OCI-M2 (cell line): ENCODE data around the gene NUP88.
"Not testable (repeated sequence)": the region's sequence is repeated elsewhere in the genome, so short reads cannot be mapped to it uniquely, and the experiment has no call there.

Experiments used
- DNase-seq: peaks from one replicate; lab custom pipeline; 2025; ENCODE audit not compliant: unreplicated experiment; lab: John Stamatoyannopoulos, UW

Gene NUP88

DNA sequence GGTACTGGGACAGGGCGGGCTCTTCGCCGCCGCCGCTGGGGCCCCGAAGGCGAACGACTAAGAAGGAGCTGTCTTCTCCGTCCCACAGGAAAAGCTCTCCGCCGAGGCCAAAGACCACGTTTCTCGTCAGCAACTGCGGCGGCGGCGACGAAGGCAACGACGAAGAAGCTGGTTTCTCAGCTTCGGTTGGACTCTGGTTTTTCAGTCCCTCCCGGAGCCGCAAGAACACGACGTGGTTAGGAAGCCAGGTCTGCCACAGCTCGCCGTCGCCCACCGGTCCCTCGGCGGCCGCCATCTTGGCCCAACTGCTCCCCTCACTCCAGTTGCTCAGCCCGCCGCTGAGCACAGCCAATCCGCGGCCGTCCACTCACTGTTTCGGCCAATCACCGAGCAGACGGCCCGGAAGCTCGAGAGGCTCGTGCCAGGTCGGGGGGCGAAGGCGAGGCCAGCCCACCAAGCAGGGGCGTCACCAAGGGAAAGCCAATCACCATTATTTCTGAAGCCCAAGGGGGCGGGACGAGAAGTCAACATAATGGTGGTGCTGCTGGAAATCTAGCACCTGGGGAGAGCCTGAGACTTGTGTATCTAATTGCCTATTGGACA lies at the start of gene NUP88:
Gene NUP88, minus strand, starts transcription at position 307 of the 603 bp plus-strand sequence. Its CDS starts 12 bp downstream, at position 295.
- peak; percentile 75 for DNase-seq

GRCh38 chr17:5468075-5468473 lies 48.6 kb upstream of the NUP88 start:
- DNase-seq: no peak

GRCh38 chr17:5467416-5467815 lies 48.0 kb upstream of the NUP88 start:
- DNase-seq: no peak

DNA sequence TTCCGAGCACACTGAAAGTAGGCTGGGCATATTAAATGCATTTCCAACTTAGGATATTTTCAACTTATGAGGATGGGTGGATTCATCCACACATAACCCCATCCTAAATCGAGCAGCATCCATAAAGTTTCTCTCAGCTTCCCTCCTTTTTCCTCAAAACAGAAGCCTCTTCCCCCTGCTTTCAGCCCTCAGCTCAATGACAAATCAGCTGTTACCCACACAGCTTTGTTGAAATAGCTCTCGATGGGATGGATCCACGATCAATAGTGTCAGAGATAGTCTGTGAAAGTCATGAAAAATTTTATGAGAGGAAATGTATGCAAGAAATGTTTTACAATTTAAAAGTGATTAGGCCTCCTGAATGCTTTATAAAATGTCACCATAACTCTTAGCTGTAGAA lies 46.8 kb upstream of the NUP88 start:
- DNase-seq: no peak

DNA sequence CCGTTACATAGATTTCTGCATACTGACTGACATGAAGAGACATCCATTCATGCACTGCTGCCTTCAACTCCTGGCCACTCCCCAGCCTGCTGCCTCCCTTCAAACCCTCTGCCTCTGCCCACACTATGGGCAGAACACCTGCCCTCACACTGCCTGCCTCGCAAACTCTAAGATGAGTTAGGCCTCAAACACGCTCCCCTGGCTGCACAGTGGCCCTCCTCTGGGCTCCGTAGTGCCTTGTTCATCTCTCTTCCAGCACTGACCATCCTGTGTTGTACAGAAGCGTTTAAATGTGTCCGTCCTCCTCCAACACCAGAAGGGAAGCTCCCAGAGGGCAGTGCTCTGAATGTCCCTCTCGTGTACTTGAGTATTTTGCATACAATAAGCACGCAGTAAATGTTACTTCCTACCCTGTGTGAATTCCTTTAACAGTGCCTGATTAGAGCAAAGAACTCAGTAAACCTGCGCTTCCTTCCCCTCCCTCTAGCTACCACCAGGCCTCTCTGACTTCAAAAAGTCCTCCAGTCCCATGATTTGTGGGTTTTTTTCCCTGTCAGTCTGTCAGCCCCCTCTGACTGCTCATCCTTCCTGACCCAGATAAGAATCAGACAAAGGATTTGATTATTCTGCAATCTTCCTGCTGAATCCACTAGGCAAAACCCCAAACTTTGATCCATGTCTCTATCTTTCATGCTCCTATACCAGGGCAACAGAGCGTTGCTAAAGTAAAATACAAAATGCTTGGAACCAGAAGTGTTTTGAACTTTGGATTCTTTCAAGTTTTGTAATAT lies 45.5 kb upstream of the NUP88 start:
- DNase-seq: no peak

GRCh38 chr17:5446786-5447185 lies 27.3 kb upstream of the NUP88 start:
- no peak for DNase-seq

DNA sequence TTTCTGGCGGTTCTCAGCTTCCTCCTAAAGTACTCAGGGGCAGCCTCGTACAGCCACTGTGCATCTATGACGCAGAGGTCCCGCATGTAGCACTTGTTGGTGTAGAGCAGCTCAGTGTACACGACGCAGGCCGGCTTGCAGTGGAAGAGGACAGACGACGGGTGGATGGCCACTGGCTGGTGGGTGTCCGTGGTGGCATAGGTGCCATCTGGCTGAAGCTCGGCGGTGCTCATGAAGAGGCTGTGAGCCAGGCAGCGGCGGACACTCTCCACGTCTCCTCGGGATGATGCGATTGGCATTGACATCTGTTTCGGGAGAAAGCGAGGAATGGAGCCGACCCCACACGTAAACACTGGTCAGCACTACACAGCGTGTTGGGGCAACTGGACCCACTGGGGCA lies 24.7 kb upstream of the NUP88 start:
- DNase-seq: no peak

DNA sequence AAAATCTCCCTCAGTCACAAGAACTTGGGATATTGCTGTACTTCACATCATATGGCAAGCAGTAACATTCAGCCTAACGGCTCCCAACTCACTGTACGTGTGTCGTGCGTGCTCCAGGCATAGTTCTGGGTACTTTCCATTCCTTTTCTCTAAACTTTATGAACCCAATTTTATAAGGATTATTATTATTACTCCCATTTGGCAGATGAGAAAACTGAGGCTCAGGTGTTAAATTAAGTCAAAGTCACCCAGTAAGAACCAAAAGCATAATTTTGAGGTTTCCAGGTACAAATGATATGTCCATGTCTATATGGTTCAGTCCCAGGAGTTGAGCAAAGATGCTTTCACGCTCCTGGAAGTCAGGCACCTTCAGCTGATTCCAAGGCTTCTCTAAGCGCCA lies 24.3 kb upstream of the NUP88 start:
- no peak for DNase-seq

DNA sequence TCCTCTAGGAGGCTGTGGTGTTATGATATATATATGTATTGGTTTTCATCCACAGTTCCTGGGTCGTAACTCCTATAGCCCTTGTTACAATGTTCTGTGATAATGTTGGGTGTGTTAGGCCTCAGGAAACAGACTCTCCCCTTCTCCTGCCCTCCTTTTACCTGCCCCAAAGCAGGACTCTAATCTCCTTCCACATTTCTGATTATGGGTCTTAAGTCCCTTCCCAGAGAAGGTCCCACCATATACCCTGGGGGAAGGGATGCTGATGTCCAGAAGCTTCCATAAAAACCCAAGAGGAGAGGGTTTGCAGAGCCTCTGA lies 19.9 kb upstream of the NUP88 start:
- DNase-seq: no peak

GRCh38 chr17:5438716-5439445 lies 19.4 kb upstream of the NUP88 start, which contains the start of gene C1QBP:
TSS of gene C1QBP (minus strand) at chr17:5439155. CDS start at chr17:5439073, 82 bp downstream.
- DNase-seq: peak; percentile 90

DNA sequence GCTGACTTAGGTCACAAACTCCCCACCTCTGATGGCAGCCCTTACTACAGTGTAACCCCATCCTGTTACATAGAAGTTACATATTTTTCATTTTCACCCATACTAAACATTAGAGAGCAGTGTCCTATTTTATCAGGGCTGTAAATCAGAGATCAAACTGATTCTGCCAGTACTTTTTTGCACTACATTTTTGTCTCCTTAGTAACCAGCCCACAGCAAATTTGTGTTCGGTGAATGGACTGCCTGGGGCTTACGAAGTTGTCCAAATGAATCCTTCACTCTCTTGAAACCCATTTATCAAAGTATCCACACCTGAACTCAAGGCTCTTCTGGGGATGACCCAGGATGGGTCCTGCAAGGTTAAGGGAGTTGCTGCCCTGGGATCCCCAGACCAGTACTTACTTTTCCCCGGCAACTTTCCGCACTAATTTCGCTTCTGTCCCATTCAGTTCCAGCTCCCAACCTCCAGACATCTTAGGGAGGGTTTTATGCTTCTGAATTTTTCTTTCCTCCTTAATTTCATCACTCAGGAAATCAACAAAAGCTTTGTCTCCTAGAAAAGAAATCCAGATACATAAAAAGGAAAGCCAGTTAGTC lies 18.4 kb upstream of the NUP88 start:
- DNase-seq: no peak

DNA sequence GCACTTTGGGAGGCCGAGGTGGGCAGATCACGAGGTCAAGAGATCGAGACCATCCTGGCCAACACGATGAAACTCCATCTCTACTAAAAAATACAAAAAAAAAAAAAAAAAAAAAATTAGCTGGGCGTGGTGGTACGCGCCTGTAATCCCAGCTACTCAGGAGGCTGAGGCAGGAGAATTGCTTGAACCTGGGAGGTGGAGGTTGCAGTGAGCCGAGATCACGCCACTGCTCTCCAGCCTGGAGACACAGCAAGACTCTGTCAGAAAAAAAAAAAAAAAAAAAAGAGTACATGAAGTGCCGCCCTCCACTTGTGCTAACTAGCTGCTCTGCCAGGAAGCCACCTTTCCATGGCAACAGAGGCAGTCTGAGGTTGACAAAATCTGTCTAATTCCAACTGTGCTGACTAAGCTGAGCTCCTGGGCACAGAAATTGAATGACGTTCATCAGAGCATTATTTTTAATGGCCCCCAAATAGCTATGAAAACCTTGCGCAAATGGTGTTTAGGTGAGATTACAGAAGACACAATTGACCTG lies 16.4 kb upstream of the NUP88 start:
- not testable (repeated sequence) for DNase-seq

- no peak for DNase-seq
Observed at GRCh38 chr17:5434984-5435383, 15.5 kb upstream of the NUP88 start.

GRCh38 chr17:5431949-5432556 lies 12.6 kb upstream of the NUP88 start:
- DNase-seq: no peak

DNA sequence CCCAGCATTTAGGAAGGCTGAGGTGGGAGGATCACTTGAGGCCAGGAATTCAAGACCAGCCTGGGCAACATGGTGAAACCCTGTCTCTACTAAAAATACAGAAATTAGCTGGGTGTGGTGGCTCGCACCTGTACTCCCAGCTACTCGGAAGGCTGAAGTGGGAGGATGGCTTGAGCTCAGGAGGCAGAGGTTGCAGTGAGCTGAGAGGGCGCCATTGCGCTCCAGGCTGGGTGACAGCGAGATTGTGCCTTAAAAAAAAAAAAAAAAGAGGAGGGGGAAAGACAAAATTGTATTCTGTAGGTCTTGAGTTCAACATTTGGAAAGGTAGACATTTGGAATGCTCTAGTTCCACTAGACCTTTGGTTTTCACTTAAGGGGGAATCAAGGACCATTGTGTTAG lies 11.8 kb upstream of the NUP88 start:
- DNase-seq: not testable (repeated sequence)

DNA sequence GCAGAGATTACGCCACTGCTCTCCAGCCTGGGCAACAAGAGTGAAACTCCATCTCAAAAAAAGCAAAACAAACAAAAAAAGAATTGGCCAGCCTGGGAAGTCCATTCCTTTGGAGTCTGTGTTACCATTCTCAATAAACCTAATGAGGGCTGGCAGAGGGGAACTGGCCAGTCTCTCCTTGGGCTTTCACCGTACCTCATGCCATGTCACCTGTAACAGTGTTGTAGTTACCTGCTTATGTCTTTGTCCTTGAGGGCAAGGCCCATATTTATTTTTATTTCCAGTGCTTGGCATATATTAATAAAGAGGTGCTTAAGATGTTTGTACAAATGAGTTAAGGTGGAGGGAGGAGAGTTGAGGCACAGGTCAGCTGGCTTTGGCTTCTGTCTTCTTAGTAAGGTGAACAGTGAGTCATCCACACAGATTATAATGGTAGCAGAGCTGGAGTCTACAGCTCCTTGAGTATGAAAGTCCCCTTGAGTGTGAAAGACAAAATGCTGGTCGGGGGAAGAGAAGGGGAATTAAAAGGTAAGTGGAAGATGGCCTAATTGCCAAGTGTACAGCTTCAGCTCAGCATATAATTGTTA lies 11.0 kb upstream of the NUP88 start:
- no peak for DNase-seq

- DNase-seq: no peak
Observed at GRCh38 chr17:5429191-5429887, 9.9 kb upstream of the NUP88 start.

GRCh38 chr17:5425826-5426225 lies 6.4 kb upstream of the NUP88 start:
- no peak for DNase-seq

- DNase-seq: no peak
Observed at GRCh38 chr17:5424909-5425308, 5.4 kb upstream of the NUP88 start.

DNA sequence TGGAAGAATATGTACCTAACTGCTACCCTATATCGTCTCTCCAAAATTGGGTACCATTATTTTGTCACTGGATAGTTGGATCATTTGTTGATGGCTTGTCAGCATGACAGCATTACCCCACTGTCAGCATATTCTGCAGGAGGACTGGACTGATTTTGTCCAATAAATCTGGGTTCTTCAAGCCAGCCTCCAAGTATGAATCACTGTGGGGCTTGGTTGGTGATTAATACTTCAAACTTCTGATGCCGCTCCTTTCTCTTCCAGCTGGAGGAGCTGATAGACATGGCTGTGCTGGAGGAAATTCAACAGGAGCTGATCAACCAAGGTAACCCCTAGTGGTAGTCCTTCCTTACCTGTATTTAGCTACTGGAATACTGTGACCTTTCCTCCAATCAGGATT lies 3.0 kb upstream of the NUP88 start:
- no peak for DNase-seq
